ENCODE measurements around the gene SORCS2. TPM values are rescaled to one million over a fixed set of nuclear protein-coding genes. Genes with fewer than 3 reads are reported as not detected.
"Not testable (repeated sequence)": the region's sequence is repeated elsewhere in the genome, so short reads cannot be mapped to it uniquely, and the experiment has no call there.

The SORCS2 gene
- total RNA-seq, 4 donors from 2014 or later = 2.0 to 7.4 (median 3.6) TPM

DNA sequence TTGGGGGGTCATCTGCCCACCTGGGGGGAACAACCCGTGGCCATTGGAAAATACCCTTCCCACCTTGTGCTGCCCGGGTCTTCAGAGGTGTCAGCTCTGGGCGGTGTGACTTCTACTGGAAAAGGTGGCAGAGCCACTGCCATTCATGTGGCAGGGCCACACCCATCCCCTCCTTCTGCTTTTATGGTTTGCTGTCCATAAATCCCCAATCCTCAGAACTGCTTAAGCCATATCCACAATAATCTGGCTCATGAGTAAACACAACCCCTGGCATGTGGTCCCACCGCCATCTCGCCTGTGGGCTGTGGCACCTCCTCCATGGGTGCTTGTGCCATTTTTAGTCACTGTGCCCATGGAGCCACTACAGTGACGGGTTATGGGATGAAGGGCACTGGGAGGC is 20.6 kb downstream of the SORCS2 start:
- H3K4me1 ChIP-seq = peaks cover under 1 to 36% (median 7%) of the 10 kb centered on the region in 3 donors
- no peak for TF ChIP-seq POLR2AphosphoS5 (IDR thresholded peaks at IDR 0.05)
- TF ChIP-seq POLR2A (IDR thresholded peaks at IDR 0.05) = no peak
- TF ChIP-seq EP300 (IDR thresholded peaks at IDR 0.05) = no peak
- TF ChIP-seq, protein P1, sequence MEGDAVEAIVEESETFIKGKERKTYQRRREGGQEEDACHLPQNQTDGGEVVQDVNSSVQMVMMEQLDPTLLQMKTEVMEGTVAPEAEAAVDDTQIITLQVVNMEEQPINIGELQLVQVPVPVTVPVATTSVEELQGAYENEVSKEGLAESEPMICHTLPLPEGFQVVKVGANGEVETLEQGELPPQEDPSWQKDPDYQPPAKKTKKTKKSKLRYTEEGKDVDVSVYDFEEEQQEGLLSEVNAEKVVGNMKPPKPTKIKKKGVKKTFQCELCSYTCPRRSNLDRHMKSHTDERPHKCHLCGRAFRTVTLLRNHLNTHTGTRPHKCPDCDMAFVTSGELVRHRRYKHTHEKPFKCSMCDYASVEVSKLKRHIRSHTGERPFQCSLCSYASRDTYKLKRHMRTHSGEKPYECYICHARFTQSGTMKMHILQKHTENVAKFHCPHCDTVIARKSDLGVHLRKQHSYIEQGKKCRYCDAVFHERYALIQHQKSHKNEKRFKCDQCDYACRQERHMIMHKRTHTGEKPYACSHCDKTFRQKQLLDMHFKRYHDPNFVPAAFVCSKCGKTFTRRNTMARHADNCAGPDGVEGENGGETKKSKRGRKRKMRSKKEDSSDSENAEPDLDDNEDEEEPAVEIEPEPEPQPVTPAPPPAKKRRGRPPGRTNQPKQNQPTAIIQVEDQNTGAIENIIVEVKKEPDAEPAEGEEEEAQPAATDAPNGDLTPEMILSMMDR (IDR thresholded peaks at IDR 0.05) = no peak
- no peaks in the 10 kb centered on the region for H3K27me3 ChIP-seq
- H3K9me3 ChIP-seq = no peaks in the 10 kb centered on the region
- no peak overlapping the region for H3K27ac ChIP-seq
- no peak overlapping the region for H3K4me3 ChIP-seq
- ATAC-seq = no peak
- H3K36me3 ChIP-seq = no peaks in the 10 kb centered on the region
- 20% methylated on average over 1 of the region's 6 CpGs; no CpG with 5 or more reads in 1 of the 2 donors for WGBS, 2 donors (ENCODE audit: low coverage in 1 of 2)

DNA sequence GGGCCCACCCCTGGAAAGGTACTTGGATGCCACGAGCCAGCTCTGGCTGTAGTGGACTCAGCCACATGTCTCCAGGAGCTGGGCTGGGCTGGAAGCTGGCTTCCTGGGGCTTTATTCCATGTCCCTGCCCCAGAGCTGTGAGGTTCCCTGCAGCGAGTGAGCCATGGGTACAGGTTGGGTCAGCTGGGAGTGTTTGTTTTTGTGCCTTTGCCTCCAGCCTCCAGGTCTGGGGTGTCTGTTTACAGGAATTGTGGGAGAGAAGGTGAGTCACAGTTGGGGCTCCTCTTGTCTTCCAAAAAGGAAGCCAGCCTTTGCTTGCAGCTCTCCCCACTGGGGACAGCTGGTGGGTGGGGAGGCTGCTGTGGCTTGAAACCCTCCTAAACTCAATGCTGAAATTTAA is 21.5 kb downstream of the SORCS2 start:
- H3K27me3 ChIP-seq = no peaks in the 10 kb centered on the region
- WGBS, 2 donors (ENCODE audit: low coverage in 1 of 2) = 100% methylated on average over 1 of the region's 2 CpGs; no CpG with 5 or more reads in 1 of the 2 donors
- peaks cover 0 to 31% (median 0%) of the 10 kb centered on the region in 3 donors for H3K4me1 ChIP-seq
- no peaks in the 10 kb centered on the region for H3K9me3 ChIP-seq
- ATAC-seq = no peak
- H3K4me3 ChIP-seq = no peak overlapping the region
- no peak for TF ChIP-seq EP300 (IDR thresholded peaks at IDR 0.05)
- TF ChIP-seq, protein P1 (IDR thresholded peaks at IDR 0.05) = no peak
- TF ChIP-seq POLR2A (IDR thresholded peaks at IDR 0.05) = no peak
- TF ChIP-seq POLR2AphosphoS5 (IDR thresholded peaks at IDR 0.05) = no peak
- H3K36me3 ChIP-seq = no peaks in the 10 kb centered on the region
- no peak overlapping the region for H3K27ac ChIP-seq

DNA sequence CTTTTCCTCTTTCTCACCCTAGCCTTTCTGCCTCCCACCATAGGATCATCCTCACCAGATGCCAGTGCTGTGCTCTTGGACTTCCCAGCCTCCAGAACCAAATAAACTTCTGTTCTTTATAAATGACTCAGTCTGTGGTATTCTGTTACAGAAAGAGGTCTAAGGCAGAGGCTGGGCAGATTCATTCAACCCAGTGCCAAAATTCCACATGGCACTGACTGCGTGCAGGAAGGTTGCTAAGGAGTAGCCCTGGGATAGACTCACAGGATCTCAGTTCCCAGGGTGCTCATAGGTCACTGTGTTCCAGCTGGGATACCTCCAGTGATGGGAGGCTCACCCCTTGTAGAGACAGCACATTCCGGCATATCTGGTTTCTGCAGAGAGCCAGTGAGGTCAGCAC is 22.0 kb downstream of the SORCS2 start:
- WGBS, 2 donors (ENCODE audit: low coverage in 1 of 2) = 0% methylated on average over 1 of the region's 2 CpGs; no CpG with 5 or more reads in 1 of the 2 donors
- Histone ChIP-seq H3K27me3 (no peaks in the 10 kb centered on the region), H3K4me3 (no peak overlapping the region), H3K4me1 (peaks cover 0 to 26% (median 0%) of the 10 kb centered on the region in 3 donors), H3K36me3 (no peaks in the 10 kb centered on the region), H3K27ac (no peak overlapping the region), H3K9me3 (no peaks in the 10 kb centered on the region)
- no peak for TF ChIP-seq EP300 (IDR thresholded peaks at IDR 0.05)
- TF ChIP-seq, protein P1 (IDR thresholded peaks at IDR 0.05) = no peak
- no peak for TF ChIP-seq POLR2A (IDR thresholded peaks at IDR 0.05)
- TF ChIP-seq POLR2AphosphoS5 (IDR thresholded peaks at IDR 0.05) = no peak
- no peak for ATAC-seq

DNA sequence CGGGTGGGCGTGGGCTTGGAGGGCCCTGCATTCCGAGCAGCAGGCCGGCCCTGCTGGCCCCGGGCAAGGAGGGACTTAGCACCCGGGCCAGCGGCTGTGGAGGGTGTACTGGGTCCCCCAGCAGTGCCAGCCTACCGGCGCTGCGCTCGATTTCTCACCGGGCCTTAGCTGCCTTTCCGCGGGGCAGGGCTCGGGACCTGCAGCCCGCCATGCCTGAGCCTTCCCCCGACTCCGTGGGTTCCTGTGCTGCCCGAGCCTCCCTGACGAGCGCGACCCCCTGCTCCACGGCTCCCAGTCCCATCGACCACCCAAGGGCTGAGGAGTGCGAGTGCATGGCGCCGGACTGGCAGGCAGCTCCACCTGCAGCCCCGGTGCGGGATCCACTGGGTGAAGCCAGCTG is 22.8 kb downstream of the SORCS2 start:
- H3K4me3 ChIP-seq, H3K27ac ChIP-seq, H3K27me3 ChIP-seq, ATAC-seq, H3K9me3 ChIP-seq, H3K36me3 ChIP-seq: not testable (repeated sequence)
- no CpG with 5 or more reads among the region's 29 CpGs for WGBS, 2 donors (ENCODE audit: low coverage in 1 of 2)
- peaks cover 0 to 19% (median 0%) of the 10 kb centered on the region in 3 donors for H3K4me1 ChIP-seq

DNA sequence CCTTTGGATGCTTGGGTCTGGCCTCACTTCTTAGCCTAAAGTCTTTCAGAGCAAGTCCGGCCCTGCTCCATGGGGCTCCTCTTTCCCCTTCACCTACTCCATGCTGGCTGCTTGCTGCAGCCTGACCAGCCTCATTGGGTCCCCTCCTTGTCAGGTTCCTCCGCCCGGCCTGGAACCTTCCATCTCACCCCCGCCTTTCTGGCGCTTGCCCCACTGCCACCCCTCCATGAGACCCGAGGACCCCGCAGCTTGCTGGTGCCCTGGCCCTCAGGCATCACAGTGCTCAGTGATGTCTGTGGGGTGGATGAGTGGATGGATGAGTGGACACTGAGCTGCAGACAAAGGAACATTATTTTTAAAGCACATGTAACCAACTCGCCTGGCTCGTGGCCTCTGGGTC is 24.7 kb downstream of the SORCS2 start:
- TF ChIP-seq EP300 (IDR thresholded peaks at IDR 0.05) (no peak), POLR2A (IDR thresholded peaks at IDR 0.05) (no peak), POLR2AphosphoS5 (IDR thresholded peaks at IDR 0.05) (no peak)
- TF ChIP-seq, protein P1 (IDR thresholded peaks at IDR 0.05) = no peak
- H3K27ac ChIP-seq = no peak overlapping the region
- ATAC-seq = no peak
- WGBS, 2 donors (ENCODE audit: low coverage in 1 of 2) = 93% methylated on average over 3 of the region's 9 CpGs; no CpG with 5 or more reads in 1 of the 2 donors
- no peak overlapping the region for H3K4me3 ChIP-seq
- no peaks in the 10 kb centered on the region for H3K36me3 ChIP-seq
- H3K9me3 ChIP-seq = no peaks in the 10 kb centered on the region
- peaks cover 0 to 25% (median 4%) of the 10 kb centered on the region in 3 donors for H3K4me1 ChIP-seq
- no peaks in the 10 kb centered on the region for H3K27me3 ChIP-seq
